ENCODE results near the gene PINLYP.

The PINLYP gene

DNA sequence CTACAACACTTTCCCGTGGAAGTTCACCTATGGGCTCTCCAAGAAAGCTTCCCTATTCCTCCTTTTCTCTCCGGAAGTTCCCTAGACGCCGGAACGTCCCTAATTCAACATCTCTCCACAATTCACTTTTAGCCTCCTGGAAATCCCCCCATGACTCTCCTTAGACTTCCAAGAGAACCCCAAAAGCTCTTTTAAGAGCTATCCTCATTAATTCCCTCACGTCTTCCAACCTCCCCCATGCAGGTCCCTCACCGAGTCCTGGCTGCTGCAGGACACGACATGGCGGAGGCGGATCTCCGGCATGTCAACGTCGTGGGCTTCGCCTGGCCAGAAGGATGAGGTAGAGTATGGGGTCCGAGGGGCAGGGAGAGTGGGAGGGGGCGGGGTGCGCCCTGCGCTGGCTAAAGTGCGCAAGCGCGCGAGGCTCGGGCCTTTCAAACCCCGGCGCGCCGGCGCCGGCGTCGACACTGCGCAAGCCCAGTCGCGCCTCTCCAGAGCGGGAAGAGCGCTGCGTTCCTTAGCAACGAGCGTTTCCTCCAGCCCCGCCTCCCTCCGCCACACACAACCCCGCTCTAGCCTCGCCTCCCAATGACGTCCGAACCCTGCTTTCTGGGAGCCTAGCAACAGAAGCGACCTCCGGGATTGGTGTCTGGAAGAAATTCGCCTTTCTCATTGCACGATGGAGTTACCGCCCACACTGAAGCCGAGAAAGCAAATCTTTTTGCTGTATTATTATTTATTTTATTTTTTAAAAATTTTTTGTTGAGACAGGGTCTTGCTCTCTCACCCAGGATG lies at the start of gene PINLYP, which contains the start of gene XRCC1:
PINLYP (plus strand) TSS at position 646 of the 795 bp plus-strand sequence. CDS start 1,391 bp downstream, outside the sequence.
XRCC1 (minus strand) TSS at position 372 of the 795 bp plus-strand sequence; CDS start at position 303, 69 bp downstream.
- H3K27me3 ChIP-seq (ENCODE audit: control insufficient read depth in 1 of 2, insufficient read depth in 2 of 2, low read length in 2 of 2): no peaks in the 10 kb centered on the region
- peak within 1 kb of the TSS; percentile 98 to 99 for H3K9ac ChIP-seq (ENCODE audit: low read length in 2 of 2)
- H3K9me3 ChIP-seq (ENCODE audit: control insufficient read depth in 2 of 2, low read length in 2 of 2): no peaks in the 10 kb centered on the region
- no peaks in the 10 kb centered on the region for H3K36me3 ChIP-seq (ENCODE audit: control insufficient read depth in 2 of 2, insufficient read depth in 2 of 2, low read length in 2 of 2)
- H3K4me3 ChIP-seq (ENCODE audit: low read length in 2 of 2): peak within 1 kb of the TSS; percentile 95 to 100
- H3K27ac ChIP-seq (ENCODE audit: low read length): peak within 1 kb of the TSS; percentile 90
- peaks cover 18% of the 10 kb centered on the region for H3K4me1 ChIP-seq (ENCODE audit: control insufficient read depth, insufficient read depth, low read length)

DNA sequence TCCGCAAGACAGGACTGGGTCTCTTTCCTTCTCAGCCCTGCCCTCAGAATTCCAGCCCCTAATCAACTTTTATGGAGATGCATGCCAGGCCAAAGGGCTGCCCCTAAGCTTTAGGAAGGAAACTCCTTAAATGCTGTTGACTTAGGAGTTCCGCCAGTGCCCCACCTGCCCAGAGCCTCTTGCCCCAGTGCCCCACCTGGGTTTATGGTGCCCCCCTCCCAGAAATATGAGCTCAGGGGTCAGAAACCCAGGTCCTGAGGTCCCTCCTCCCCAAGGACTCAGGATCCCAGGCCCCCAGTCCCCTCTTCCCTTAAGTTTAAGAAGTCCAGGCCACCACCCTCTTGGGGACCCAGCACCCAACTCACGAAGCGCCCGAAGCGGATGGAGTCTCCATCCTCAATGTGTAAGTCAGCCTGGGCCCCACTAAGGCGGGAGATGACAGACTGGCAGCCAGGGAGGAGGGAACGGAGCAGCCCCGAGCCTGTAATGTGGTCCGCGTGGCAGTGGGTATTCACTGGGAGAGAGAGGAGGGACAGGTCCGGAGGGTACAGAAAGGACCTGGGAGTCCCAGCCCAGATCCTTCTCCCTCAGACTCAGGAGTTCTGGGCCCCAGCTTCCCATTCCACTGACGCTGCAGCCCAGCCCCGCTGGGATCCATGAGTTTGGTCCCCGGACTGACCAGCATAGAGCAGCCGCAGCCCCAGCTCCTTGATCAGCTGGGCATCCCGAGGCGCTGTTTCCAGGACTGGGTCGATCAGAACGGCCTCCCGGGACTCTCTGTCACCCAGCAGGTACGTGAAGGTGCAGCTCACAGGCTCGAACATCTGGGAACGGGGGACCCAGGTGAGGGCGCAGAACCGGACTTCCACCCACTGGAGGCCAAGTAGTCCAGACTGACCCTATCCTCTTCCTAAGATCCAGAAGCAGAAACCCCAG lies 49.5 kb upstream of the PINLYP start:
- no peaks in the 10 kb centered on the region for H3K27me3 ChIP-seq (ENCODE audit: control insufficient read depth in 1 of 2, insufficient read depth in 2 of 2, low read length in 2 of 2)
- peak overlapping the region; percentile 82 to 84 for H3K9ac ChIP-seq (ENCODE audit: low read length in 2 of 2)
- peak overlapping the region; percentile 88 to 92 for H3K4me3 ChIP-seq (ENCODE audit: low read length in 2 of 2)
- peak overlapping the region; percentile 76 for H3K27ac ChIP-seq (ENCODE audit: low read length)
- H3K36me3 ChIP-seq (ENCODE audit: control insufficient read depth in 2 of 2, insufficient read depth in 2 of 2, low read length in 2 of 2): no peaks in the 10 kb centered on the region
- peaks cover 24% of the 10 kb centered on the region for H3K4me1 ChIP-seq (ENCODE audit: control insufficient read depth, insufficient read depth, low read length)
- no peaks in the 10 kb centered on the region for H3K9me3 ChIP-seq (ENCODE audit: control insufficient read depth in 2 of 2, low read length in 2 of 2)

DNA sequence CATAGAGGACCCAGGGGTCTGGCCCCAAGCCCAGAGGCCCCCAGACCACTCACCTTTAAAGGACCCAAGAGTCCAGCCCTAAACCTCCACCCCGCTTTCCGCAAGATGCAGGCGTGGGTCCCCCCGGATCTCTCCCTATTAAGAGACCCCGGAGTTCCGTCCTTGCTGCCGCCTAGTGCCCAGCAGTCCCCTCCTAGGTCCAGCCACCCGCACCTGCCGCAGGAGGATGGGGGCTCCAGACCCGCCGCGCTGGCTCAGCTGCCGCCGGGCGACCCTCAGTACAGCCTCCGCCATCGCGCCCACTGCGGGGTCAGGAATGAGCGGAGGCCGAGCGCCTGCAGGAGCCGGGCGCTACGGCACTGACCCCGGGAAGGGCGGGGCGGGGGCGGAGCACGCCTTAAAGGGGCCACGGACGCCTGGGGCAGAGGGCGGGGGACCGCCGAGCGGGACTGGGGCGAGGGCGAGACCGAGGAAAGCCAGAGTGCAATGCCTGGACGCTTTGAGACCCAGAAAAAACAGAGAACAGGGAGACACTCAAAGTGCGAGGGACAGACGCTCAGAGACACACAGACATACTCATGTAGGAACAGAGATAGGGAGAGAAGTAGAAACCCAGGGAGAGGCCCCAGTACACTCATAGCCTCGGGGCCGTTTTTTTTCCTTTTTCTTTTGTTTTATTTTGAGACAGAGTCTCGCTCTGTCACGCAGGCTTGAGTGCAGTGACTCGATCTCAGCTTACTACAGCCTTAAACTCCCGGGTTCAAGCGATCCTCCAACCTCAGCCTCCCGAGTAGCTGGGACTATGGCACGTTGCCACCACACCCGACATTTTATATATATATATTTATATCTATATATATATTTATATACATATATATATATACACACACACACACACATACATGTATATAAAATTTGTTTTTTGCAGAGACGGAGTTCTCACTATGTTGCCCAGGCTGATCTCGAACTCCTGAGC lies 48.4 kb upstream of the PINLYP start, which contains the start of gene ETHE1:
ETHE1 (minus strand) TSS at position 318 of the 976 bp plus-strand sequence; CDS start at position 294, 24 bp downstream.
- Histone ChIP-seq H3K9me3 (ENCODE audit: control insufficient read depth in 2 of 2, low read length in 2 of 2) (no peaks in the 10 kb centered on the region), H3K9ac (ENCODE audit: low read length in 2 of 2) (peak within 1 kb of the TSS; percentile 84 to 85), H3K36me3 (ENCODE audit: control insufficient read depth in 2 of 2, insufficient read depth in 2 of 2, low read length in 2 of 2) (no peaks in the 10 kb centered on the region), H3K27ac (ENCODE audit: low read length) (peak within 1 kb of the TSS; percentile 76), H3K4me1 (ENCODE audit: control insufficient read depth, insufficient read depth, low read length) (peaks cover 25% of the 10 kb centered on the region), H3K27me3 (ENCODE audit: control insufficient read depth in 1 of 2, insufficient read depth in 2 of 2, low read length in 2 of 2) (no peaks in the 10 kb centered on the region), H3K4me3 (ENCODE audit: low read length in 2 of 2) (peak within 1 kb of the TSS; percentile 88 to 92)

DNA sequence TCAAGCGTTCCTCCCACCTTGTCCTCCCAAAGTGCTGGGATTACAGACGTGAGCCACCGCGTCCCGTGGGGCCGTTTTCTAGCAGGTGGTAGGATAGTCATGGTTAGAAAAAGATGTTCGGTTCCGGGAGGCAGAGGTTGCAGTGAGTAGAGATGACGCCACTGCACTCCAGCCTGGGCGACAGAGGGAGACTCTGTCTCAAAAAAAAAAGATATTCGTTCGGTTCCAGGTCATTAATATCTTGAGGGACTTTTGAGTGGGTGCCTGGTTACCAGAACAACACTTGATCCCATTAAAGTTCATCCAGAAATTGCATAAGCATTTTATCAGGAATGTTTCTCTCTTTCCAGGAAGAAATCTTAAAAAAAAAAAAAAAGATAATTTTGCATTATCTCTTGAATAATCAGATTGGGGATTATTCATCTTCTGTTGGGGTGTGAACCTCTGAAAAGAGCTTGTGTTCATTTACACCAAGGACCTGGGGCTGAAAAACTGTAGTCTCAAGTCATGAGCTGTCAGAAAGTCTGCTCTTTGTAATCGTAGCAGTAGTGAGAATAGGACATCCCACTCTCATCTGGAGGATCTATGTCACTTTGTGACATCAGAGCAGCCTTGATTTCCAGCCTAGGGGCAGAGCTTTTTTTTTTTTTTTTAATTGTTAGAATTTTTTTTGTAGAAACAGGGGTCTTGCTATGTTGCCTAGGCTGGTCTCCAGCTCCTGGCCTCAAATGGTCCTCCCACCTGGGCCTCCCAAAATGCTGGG lies 47.6 kb upstream of the PINLYP start:
- H3K4me3 ChIP-seq (ENCODE audit: low read length in 2 of 2): peak overlapping the region in 1 of 2 donors; percentile 92
- H3K4me1 ChIP-seq (ENCODE audit: control insufficient read depth, insufficient read depth, low read length): peaks cover 34% of the 10 kb centered on the region
- no peaks in the 10 kb centered on the region for H3K9me3 ChIP-seq (ENCODE audit: control insufficient read depth in 2 of 2, low read length in 2 of 2)
- no peaks in the 10 kb centered on the region for H3K27me3 ChIP-seq (ENCODE audit: control insufficient read depth in 1 of 2, insufficient read depth in 2 of 2, low read length in 2 of 2)
- H3K9ac ChIP-seq (ENCODE audit: low read length in 2 of 2): no peak overlapping the region
- H3K36me3 ChIP-seq (ENCODE audit: control insufficient read depth in 2 of 2, insufficient read depth in 2 of 2, low read length in 2 of 2): no peaks in the 10 kb centered on the region
- H3K27ac ChIP-seq (ENCODE audit: low read length): no peak overlapping the region

DNA sequence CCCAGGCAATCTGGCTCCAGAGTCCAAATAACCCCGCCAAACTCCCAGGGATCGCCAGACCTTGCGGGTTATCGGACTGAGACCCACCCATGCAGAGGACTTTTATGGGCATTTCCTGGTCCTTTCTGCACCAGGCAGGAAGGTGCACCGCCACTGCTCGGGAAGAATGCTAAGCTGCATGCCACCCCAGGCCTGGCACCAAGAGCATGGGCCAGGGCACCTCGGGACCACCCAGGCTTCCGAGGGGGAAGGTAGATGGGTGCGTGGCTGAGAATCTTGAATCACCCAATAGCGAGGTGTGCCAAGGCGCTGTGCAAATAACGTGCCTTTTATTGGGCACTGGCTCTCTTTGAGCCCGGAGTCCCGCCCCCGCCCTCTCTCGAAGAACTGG lies 43.0 kb upstream of the PINLYP start:
- Histone ChIP-seq H3K9me3 (ENCODE audit: control insufficient read depth in 2 of 2, low read length in 2 of 2) (no peaks in the 10 kb centered on the region), H3K27ac (ENCODE audit: low read length) (peak overlapping the region; percentile 92), H3K4me3 (ENCODE audit: low read length in 2 of 2) (peak overlapping the region; percentile 68 to 85), H3K36me3 (ENCODE audit: control insufficient read depth in 2 of 2, insufficient read depth in 2 of 2, low read length in 2 of 2) (no peaks in the 10 kb centered on the region), H3K27me3 (ENCODE audit: control insufficient read depth in 1 of 2, insufficient read depth in 2 of 2, low read length in 2 of 2) (no peaks in the 10 kb centered on the region), H3K9ac (ENCODE audit: low read length in 2 of 2) (peak overlapping the region; percentile 56 to 80), H3K4me1 (ENCODE audit: control insufficient read depth, insufficient read depth, low read length) (peaks cover 36% of the 10 kb centered on the region)

DNA sequence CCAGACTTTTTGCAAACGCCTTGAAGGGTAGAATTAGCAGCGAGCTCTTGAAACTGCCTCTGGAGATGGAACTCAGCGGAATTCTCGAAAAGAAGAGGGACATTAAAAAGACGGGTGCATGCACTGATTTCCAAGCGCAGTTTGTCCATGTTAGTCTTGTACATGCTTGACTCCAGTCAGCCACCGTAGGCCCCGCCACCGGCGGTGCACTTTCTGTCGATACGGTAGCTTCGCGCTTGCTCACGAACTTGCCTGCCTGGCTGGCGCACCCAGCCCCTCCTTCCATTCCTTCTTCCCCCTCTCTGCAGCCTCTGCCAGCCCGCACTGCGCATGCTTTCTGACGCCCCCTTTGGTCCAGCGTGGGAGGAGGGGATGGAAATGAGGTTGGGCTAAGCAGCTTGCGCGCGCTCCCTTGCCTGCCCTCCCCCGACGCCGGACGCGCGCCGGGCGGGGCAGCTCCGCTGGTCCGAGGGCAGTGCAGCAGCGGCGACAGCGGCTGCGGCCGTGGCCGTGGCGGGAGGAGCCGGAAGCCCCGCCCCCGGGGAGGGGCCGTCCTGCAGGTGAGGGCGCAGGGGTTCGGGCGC lies 42.5 kb upstream of the PINLYP start, which contains the start of gene ZNF575:
ZNF575 (plus strand) TSS at position 227 of the 584 bp plus-strand sequence. CDS start 1,235 bp downstream, outside the sequence.
- peaks cover 36% of the 10 kb centered on the region for H3K4me1 ChIP-seq (ENCODE audit: control insufficient read depth, insufficient read depth, low read length)
- no peaks in the 10 kb centered on the region for H3K36me3 ChIP-seq (ENCODE audit: control insufficient read depth in 2 of 2, insufficient read depth in 2 of 2, low read length in 2 of 2)
- peak within 1 kb of the TSS; percentile 56 to 80 for H3K9ac ChIP-seq (ENCODE audit: low read length in 2 of 2)
- no peaks in the 10 kb centered on the region for H3K9me3 ChIP-seq (ENCODE audit: control insufficient read depth in 2 of 2, low read length in 2 of 2)
- peak within 1 kb of the TSS; percentile 92 for H3K27ac ChIP-seq (ENCODE audit: low read length)
- H3K27me3 ChIP-seq (ENCODE audit: control insufficient read depth in 1 of 2, insufficient read depth in 2 of 2, low read length in 2 of 2): no peaks in the 10 kb centered on the region
- peak within 1 kb of the TSS; percentile 68 to 85 for H3K4me3 ChIP-seq (ENCODE audit: low read length in 2 of 2)

DNA sequence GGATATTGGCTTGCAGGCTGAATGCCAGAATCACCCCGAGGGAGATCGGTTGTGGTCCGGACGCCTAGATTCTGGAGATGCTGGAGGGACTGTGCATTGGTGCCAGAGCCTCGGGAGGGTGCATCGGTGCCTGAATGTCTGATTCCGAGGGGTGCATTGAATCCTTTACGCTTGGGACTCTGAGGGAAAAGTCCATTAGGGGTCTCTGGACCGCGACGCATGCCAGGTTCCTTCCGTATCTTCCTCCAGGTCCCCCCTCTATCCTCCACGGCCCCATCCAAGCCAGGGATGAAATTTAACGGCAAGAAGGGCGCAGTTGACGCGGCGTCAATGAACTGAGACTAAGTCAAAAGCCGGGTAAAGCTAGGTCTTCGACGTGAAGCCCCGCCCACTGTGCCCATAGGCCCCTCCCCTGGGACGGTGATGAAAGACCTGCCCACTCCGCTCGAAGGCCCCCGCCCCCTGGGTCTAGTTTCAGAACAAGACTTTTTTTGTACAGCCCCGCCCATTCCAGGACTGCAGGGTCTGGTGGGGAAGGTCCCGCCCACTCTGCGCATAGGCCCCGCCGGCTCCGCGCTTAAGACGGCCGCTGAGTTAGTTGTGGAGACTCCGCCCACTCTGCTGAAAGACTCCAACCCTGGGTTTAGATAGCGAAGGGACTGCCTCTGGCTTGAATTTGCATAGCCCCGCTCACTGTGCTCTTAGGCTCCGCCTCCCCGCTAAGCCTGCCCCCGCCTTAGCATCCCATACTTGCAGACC lies 41.9 kb upstream of the PINLYP start:
- Histone ChIP-seq H3K36me3 (ENCODE audit: control insufficient read depth in 2 of 2, insufficient read depth in 2 of 2, low read length in 2 of 2) (peaks cover 4 to 5% of the 10 kb centered on the region in 2 donors), H3K27ac (ENCODE audit: low read length) (peak overlapping the region; percentile 92), H3K9me3 (ENCODE audit: control insufficient read depth in 2 of 2, low read length in 2 of 2) (peaks cover 2 to 3% of the 10 kb centered on the region in 2 donors), H3K4me3 (ENCODE audit: low read length in 2 of 2) (peak overlapping the region; percentile 68 to 85), H3K27me3 (ENCODE audit: control insufficient read depth in 1 of 2, insufficient read depth in 2 of 2, low read length in 2 of 2) (no peaks in the 10 kb centered on the region), H3K9ac (ENCODE audit: low read length in 2 of 2) (peak overlapping the region; percentile 69 to 80), H3K4me1 (ENCODE audit: control insufficient read depth, insufficient read depth, low read length) (peaks cover 36% of the 10 kb centered on the region)

DNA sequence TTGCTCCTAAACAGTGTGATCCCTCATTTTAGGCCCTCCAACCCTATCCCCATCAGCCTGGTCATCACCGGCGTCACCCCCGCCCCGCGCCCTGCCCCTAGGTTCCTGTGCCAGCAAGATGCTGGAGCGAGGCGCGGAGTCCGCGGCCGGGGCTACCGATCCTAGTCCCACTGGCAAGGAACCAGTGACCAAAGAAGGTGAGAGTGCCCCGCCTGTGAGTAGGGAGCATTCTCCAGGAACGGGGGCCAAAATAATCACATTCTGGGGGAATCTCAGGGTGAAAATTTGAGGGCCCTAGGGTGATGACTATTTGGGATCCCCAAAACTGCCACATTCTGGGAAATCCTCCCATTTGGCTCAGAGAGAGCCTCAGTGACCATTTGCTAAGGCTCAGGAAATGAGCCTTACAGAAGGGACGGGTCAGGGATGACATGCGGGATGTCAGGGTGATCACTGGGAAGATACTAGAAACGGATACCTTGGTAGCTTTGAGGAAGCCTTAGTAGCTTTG lies 41.2 kb upstream of the PINLYP start:
- H3K27ac ChIP-seq (ENCODE audit: low read length): peak overlapping the region; percentile 92
- H3K36me3 ChIP-seq (ENCODE audit: control insufficient read depth in 2 of 2, insufficient read depth in 2 of 2, low read length in 2 of 2): peaks cover 8 to 10% of the 10 kb centered on the region in 2 donors
- no peaks in the 10 kb centered on the region for H3K27me3 ChIP-seq (ENCODE audit: control insufficient read depth in 1 of 2, insufficient read depth in 2 of 2, low read length in 2 of 2)
- H3K4me3 ChIP-seq (ENCODE audit: low read length in 2 of 2): peak overlapping the region; percentile 50 to 85
- peak overlapping the region; percentile 68 to 69 for H3K9ac ChIP-seq (ENCODE audit: low read length in 2 of 2)
- H3K9me3 ChIP-seq (ENCODE audit: control insufficient read depth in 2 of 2, low read length in 2 of 2): peaks cover 4 to 6% of the 10 kb centered on the region in 2 donors
- peaks cover 36% of the 10 kb centered on the region for H3K4me1 ChIP-seq (ENCODE audit: control insufficient read depth, insufficient read depth, low read length)

Data from stomach smooth muscle (tissue), 2 donors.